GM18526 (cell line): ENCODE results near the gene CD3E.

Experiments
- POLR2A ChIP-seq: IDR thresholded peaks from 3 replicates; pipeline ENCODE4 v1.6.1; 2011; ENCODE audit not compliant: insufficient read length; ENCODE audit errors: extremely low read depth

Gene CD3E

GRCh38 chr11:118310781-118311485 lies 6.4 kb downstream of the CD3E start:
- TF ChIP-seq POLR2A, result no peak

- no peak for TF ChIP-seq POLR2A
These were observed 7.0 kb downstream of the CD3E start for GRCh38 chr11:118311518-118311917.

- no peak for TF ChIP-seq POLR2A
These were observed 7.8 kb downstream of the CD3E start for GRCh38 chr11:118312328-118312727.

GRCh38 chr11:118313242-118313641 lies 8.7 kb downstream of the CD3E start:
- TF ChIP-seq POLR2A, result no peak

GRCh38 chr11:118314988-118315411 lies 10.5 kb downstream of the CD3E start:
- no peak for TF ChIP-seq POLR2A

- TF ChIP-seq POLR2A, result no peak
These were observed 13.6 kb downstream of the CD3E start for GRCh38 chr11:118318124-118318523.

GRCh38 chr11:118318581-118319336 lies 14.2 kb downstream of the CD3E start:
- TF ChIP-seq POLR2A, result no peak

- no peak for TF ChIP-seq POLR2A
These were observed 14.8 kb downstream of the CD3E start for GRCh38 chr11:118319337-118319707.

GRCh38 chr11:118320515-118320914 lies 16.0 kb downstream of the CD3E start:
- TF ChIP-seq POLR2A, result no peak

- no peak for TF ChIP-seq POLR2A
These were observed 17.0 kb downstream of the CD3E start for GRCh38 chr11:118321386-118322082.

GRCh38 chr11:118322721-118323120 lies 18.2 kb downstream of the CD3E start:
- no peak for TF ChIP-seq POLR2A

- no peak for TF ChIP-seq POLR2A
These were observed 20.8 kb downstream of the CD3E start for GRCh38 chr11:118325283-118325682.

GRCh38 chr11:118328745-118329144 lies 24.2 kb downstream of the CD3E start:
- no peak for TF ChIP-seq POLR2A

GRCh38 chr11:118334745-118335144 lies 30.2 kb downstream of the CD3E start:
- TF ChIP-seq POLR2A, result no peak

- no peak for TF ChIP-seq POLR2A
These were observed 34.1 kb downstream of the CD3E start for GRCh38 chr11:118338637-118339061.
